ENCODE measurements around the gene KIF4A. TPM values are rescaled to one million over a fixed set of nuclear protein-coding genes. Genes with fewer than 3 reads are reported as not detected.

KIF4A gene
- total RNA-seq, 2 experiments from 2014 or later = 29.9 to 40.7 TPM

- CTCF ChIA-PET (ENCODE audit: unreplicated experiment) = no interaction called here
Observed at GRCh38 chrX:70324326-70324725, 34.4 kb downstream of the KIF4A start.

DNA sequence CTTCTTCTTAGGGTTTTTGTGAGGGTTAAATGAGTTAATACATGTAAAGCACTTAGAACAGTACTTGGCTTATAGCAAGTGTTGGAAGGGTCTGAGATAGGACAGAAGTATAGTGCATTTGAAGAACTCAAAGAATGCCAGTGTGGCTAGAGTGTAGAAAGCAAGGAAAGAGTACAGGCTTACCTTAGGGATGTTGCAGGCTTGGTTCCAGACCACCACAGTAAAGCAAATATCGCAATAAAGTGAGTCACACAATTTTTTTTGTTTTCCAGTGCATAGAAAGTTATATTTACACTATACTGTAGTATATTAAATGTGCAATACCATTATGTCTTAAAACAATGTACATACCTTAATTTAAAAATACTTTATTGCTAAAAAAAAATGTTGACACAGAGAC lies 41.3 kb downstream of the KIF4A start:
- BruUV-seq (replicated peaks) = no TSS peak
- H3K9me2 ChIP-seq (ENCODE audit: insufficient read depth, low read length) = no peaks in the 10 kb centered on the region
- H3K9me3 ChIP-seq (ENCODE audit: low read length) = no peaks in the 10 kb centered on the region
- no peak for TF ChIP-seq CTCF (conservative IDR thresholded peaks at IDR 0.05; ENCODE audit: low read length)
- TF ChIP-seq EZH2phosphoT487 (IDR thresholded peaks at IDR 0.05; ENCODE audit: borderline replicate concordance, low read depth, low read length) = no peak
- H4K20me1 ChIP-seq (ENCODE audit: insufficient read depth, low read length) = no peaks in the 10 kb centered on the region
- H2AFZ ChIP-seq (ENCODE audit: low read length) = no peak overlapping the region
- H3K79me2 ChIP-seq (ENCODE audit: insufficient read depth, low read depth, low read length) = no peaks in the 10 kb centered on the region
- no peak overlapping the region for H3K27ac ChIP-seq (ENCODE audit: low read depth, low read length, poor library complexity, severe bottlenecking)
- CTCF ChIA-PET (ENCODE audit: unreplicated experiment) = no interaction called here
- no peaks in the 10 kb centered on the region for H3K4me1 ChIP-seq (ENCODE audit: insufficient read depth, low read length, poor library complexity, severe bottlenecking)
- POLR2A ChIA-PET = no interaction called here
- H3K4me3 ChIP-seq (ENCODE audit: low read depth, low read length, poor library complexity, severe bottlenecking) = no peak overlapping the region
- no peak overlapping the region for H3K4me2 ChIP-seq (ENCODE audit: low read length)
- peaks cover 70% of the 10 kb centered on the region for H3K36me3 ChIP-seq (ENCODE audit: insufficient read depth, low read length)
- intact Hi-C loops (cut with micrococcal nuclease; ENCODE audit: unreplicated experiment) = no loop called here
- DNase-seq (ENCODE audit: low spot score) = no peak

More at GRCh38 chrX:70324326-70324725, 34.4 kb downstream of the KIF4A start:
- H3K27ac ChIP-seq (ENCODE audit: low read depth, low read length, poor library complexity, severe bottlenecking) = no peak overlapping the region
- H3K79me2 ChIP-seq (ENCODE audit: insufficient read depth, low read depth, low read length) = no peaks in the 10 kb centered on the region
- H4K20me1 ChIP-seq (ENCODE audit: insufficient read depth, low read length) = no peaks in the 10 kb centered on the region
- POLR2A ChIA-PET = no interaction called here
- no peak overlapping the region for H3K4me2 ChIP-seq (ENCODE audit: low read length)
- no peak for TF ChIP-seq CTCF (conservative IDR thresholded peaks at IDR 0.05; ENCODE audit: low read length)
- no peak for TF ChIP-seq EZH2phosphoT487 (IDR thresholded peaks at IDR 0.05; ENCODE audit: borderline replicate concordance, low read depth, low read length)
- no peak for DNase-seq (ENCODE audit: low spot score)
- peaks cover 31% of the 10 kb centered on the region for H3K36me3 ChIP-seq (ENCODE audit: insufficient read depth, low read length)
- no peak overlapping the region for H2AFZ ChIP-seq (ENCODE audit: low read length)
- H3K4me3 ChIP-seq (ENCODE audit: low read depth, low read length, poor library complexity, severe bottlenecking) = no peak overlapping the region
- H3K9me2 ChIP-seq (ENCODE audit: insufficient read depth, low read length) = no peaks in the 10 kb centered on the region
- no peaks in the 10 kb centered on the region for H3K9me3 ChIP-seq (ENCODE audit: low read length)
- intact Hi-C loops (cut with micrococcal nuclease; ENCODE audit: unreplicated experiment) = no loop called here
- BruUV-seq (replicated peaks) = no TSS peak
- H3K4me1 ChIP-seq (ENCODE audit: insufficient read depth, low read length, poor library complexity, severe bottlenecking) = no peaks in the 10 kb centered on the region

- no peaks in the 10 kb centered on the region for H4K20me1 ChIP-seq (ENCODE audit: insufficient read depth, low read length)
- intact Hi-C loops (cut with micrococcal nuclease; ENCODE audit: unreplicated experiment) = no loop called here
- H3K4me1 ChIP-seq (ENCODE audit: insufficient read depth, low read length, poor library complexity, severe bottlenecking) = no peaks in the 10 kb centered on the region
- TF ChIP-seq CTCF (conservative IDR thresholded peaks at IDR 0.05; ENCODE audit: low read length) (no peak), EZH2phosphoT487 (IDR thresholded peaks at IDR 0.05; ENCODE audit: borderline replicate concordance, low read depth, low read length) (no peak)
- ChIA-PET CTCF (ENCODE audit: unreplicated experiment) (no interaction called here), POLR2A (no interaction called here)
- no peak overlapping the region for H3K4me2 ChIP-seq (ENCODE audit: low read length)
- H3K9me2 ChIP-seq (ENCODE audit: insufficient read depth, low read length) = no peaks in the 10 kb centered on the region
- DNase-seq (ENCODE audit: low spot score) = no peak
- no peak overlapping the region for H3K4me3 ChIP-seq (ENCODE audit: low read depth, low read length, poor library complexity, severe bottlenecking)
- H3K79me2 ChIP-seq (ENCODE audit: insufficient read depth, low read depth, low read length) = no peaks in the 10 kb centered on the region
- H3K27ac ChIP-seq (ENCODE audit: low read depth, low read length, poor library complexity, severe bottlenecking) = no peak overlapping the region
- no TSS peak for BruUV-seq (replicated peaks)
- H3K9me3 ChIP-seq (ENCODE audit: low read length) = no peaks in the 10 kb centered on the region
- no peak overlapping the region for H2AFZ ChIP-seq (ENCODE audit: low read length)
- H3K36me3 ChIP-seq (ENCODE audit: insufficient read depth, low read length) = peaks cover 84% of the 10 kb centered on the region
Observed at GRCh38 chrX:70332600-70332999, 42.7 kb downstream of the KIF4A start.

Data from OCI-LY7 (cell line).